SIG-M5 (cell line): ENCODE results near the gene TRIM4.
A peak's percentile ranks its signal among the peaks of the same experiment; 100 is the strongest.
"Not testable (repeated sequence)": the region's sequence is repeated elsewhere in the genome, so short reads cannot be mapped to it uniquely, and the experiment has no call there.

ENCODE experiments used
- DNase-seq: peaks from one replicate; lab custom pipeline; 2025; lab: John Stamatoyannopoulos, UW

The TRIM4 gene

DNA sequence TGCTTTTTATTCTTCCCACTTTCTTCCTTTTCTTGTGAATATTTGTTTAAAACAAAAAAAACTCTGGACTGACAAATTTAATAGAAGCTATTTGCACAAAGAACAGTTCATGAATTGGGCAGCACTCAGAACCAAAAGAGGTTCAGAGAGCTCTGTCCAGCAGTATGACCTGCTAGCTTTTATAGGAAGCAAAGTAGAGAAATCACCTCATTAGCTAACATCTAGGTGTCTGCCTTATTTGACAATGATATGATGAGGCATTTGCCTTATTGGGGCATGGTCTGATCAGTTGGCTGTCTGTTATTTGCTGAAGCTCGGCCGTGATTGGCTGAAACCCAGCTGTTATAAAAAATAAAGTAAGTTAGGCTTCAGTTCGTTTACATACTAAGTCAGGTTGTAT is 819 bp upstream of the TRIM4 start:
- no peak for DNase-seq

- no peak for DNase-seq
Observed at GRCh38 chr7:99919814-99920112, 433 bp upstream of the TRIM4 start.

DNA sequence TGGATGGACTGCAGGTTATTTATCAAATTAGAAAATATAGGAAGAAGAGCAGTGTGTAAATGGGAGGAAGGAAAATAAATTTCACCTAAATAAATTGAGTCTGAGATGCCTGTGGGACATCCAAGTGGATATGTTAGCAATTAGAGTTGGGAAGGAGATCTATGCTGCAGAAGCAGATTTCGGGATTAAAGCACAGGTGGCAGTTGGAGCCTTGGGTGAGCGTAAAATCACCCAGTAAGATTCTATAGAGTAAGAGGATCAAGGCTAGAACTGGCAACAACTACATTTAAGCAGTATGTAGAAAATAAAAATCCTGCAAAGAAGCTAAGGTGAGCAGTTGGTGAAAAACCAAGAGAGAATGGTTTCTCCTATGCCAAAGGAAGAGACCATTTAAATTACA is 8.4 kb downstream of the TRIM4 start:
- no peak for DNase-seq

DNA sequence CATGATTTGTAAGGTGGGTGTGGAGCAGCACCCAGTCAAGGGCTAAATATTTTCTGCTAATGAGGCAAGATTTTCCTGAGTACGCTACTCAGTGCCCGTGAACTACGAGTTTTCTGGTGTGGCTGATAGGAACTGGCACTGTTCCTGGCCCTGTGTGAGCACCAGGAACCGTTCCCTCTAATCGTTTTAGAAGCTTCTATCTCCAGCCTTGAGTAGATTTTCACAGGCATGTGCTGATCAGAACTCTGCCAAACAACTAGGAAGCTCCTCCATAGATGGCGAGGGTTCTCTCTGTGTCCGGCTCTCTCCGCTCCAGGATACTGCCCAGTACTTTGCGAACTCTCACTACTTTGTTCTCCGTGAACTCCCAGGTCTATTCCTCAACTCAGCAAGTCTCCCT is 17.7 kb downstream of the TRIM4 start:
- DNase-seq = no peak

DNA sequence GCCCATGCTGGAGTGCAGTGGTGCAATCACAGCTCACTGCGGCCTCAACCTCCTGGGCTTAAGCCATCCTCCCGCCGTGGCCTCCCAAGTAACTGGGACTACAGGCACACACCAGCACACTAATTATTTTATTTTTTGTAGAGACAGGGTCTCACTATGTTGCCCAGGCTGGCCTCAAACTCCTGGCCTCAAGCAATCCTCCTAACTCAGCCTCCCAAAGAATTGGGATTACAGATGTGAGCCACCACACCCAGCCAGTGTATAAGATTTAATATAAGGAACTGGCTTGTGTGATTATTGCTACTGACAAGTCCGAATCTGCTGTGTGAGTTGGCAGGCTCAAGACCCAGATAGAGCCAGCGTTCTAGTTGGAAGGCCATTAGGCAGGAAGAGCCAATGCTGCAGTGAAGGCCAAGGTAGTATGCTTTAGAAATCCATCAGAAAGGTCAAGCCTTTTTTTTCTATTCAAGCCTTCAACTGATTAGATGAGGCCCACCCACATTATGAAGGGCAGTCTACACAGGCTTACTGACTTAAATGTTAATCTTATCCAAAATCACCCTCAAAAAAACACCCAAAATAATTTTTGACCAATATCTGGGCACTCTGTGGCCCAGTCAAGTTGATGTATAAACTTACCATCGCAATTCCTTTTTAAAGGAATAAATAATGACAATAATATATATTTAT is 19.4 kb downstream of the TRIM4 start:
- no peak for DNase-seq

DNA sequence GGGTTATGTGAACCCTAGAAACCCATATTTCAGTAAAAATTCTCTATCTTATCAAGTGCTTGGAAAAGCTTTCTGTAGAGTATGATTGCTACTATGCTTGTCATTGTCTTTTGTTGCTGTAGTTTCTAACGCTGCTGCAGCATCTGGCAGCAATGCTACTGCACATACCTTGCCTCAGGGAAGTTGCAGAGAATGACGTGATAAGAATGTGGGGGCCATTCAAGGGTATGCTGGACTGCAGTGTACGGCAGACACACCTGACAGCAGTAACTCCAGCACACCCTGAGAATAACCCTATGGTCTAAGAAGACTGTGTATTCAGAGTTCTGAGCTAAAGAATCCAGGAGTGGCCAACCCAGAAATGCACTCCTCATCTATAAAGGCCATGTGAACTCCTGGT is 20.5 kb downstream of the TRIM4 start:
- DNase-seq = no peak

DNA sequence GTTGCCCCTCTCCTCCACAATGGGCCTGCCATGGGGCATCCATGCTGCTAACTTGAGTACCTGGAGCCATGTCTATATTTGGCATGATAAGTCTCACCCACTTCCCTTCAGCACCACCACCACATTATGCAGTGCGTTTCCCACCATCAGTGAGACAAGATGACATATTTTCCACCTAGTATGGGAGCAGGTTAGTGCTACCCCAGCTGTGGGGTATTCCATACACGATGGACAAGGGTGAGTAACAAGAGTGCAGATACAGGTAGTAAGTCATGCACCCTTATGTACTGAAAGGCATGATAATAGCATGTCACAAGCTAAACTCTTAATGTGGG is 21.3 kb downstream of the TRIM4 start:
- DNase-seq = no peak

DNA sequence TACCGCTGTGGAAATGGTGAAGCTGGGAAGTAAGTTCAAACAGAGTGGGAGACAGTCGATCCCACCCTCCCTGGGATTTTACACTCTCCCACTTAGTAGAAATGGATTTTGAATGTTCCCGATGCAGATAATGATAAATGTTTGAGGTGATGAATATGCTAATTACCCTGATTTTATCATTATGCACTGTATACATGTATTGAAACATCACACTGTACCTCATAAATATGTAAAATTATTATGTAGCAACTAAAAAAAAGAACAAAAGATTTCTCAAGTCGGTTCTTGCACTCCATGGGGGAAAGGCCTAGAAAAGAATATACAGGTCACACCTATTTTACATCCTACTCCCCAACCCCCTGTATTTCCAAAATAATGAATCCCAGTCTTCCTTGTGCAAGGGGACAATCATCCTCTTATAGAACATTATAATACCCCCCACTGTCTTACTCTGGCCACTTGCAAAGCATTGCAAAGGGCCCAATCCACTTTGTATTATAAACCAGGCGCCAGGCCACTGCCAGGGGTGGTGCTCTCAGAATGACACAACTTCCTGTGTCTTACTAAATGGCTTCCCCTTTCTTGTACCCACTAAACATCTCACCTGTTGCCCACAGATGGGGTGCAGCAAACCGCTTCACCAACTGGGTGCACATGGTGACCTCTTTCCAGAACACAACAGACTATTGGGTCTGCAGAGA is 21.9 kb downstream of the TRIM4 start:
- DNase-seq = no peak

GRCh38 chr7:99894738-99895137 is 24.6 kb downstream of the TRIM4 start:
- no peak for DNase-seq

DNA sequence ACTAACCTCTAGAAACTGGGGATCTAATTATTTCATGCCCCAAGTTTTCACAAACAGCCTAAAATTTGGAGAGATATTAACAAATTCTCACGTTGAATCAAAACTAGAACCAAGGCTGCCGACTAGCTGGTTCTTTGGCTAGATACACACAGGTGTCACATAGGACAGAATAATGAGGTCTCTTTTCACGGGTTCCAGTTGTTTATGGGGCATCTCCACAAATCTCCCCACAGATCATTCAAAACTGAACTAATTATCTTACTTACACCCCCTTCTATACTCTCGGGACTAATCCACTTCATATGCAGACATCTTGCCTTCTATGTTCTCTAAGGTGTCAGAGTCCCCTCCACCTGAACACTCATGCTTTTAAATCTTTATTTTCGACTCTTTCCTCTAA is 26.1 kb downstream of the TRIM4 start:
- no peak for DNase-seq

DNA sequence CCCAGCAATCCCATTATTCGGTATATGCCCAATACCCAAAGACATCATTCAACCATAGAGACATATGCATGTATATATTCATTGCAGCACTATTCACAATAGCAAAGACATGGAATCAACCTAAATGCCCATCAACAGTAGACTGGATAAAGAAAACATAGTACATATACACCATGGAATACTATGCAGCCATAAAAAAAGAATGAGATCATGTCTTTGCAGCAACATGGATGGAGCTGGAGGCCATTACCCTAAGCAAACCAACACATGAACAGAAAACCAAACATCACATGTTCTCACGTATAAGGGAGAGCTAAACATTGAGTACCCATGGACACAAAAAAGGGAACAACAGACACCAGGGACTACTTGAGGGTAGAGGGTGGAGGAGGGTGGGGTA is 29.0 kb downstream of the TRIM4 start:
- DNase-seq = not testable (repeated sequence)

DNA sequence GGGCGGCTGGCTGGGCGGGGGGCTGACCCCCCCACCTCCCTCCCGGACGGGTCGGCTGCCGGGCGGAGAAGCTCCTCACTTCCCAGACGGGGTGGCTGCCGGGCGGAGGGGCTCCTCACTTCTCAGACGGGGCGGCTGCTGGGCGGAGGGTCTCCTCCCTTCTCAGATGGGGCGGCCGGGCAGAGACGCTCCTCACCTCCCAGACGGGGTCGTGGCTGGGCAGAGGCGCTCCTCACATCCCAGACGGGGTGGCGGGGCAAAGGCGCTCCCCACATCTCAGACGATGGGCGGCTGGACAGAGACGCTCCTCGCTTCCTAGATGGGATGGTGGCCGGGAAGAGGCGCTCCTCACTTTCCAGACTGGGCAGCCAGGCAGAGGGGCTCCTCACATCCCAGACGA is 31.0 kb downstream of the TRIM4 start:
- not testable (repeated sequence) for DNase-seq

- no peak for DNase-seq
Observed at GRCh38 chr7:99881370-99881769, 38.0 kb downstream of the TRIM4 start.

DNA sequence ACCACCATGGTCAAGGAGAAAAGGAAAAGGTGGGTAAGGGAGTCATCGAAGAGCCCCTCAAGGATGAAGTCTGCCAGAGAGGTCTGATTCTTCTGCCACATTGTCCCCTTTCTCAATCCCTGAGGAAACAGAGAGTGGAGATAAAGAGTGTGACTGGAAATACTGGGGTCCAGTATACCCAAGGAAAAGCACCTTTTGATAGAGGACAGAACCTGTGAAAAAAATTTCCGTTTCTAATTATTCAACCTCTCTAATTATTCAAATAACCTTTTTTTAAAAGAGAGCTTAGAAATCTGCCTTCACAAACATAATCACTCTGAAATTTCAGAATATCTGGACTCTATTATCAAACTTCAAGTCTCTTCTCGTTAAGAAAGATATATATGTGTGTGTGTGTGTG is 42.4 kb downstream of the TRIM4 start, which contains the start of gene OR2AE1:
Gene OR2AE1 (minus strand): TSS at position 101 of the 400 bp plus-strand sequence. CDS start 0 bp downstream, at position 101.
- no peak for DNase-seq

DNA sequence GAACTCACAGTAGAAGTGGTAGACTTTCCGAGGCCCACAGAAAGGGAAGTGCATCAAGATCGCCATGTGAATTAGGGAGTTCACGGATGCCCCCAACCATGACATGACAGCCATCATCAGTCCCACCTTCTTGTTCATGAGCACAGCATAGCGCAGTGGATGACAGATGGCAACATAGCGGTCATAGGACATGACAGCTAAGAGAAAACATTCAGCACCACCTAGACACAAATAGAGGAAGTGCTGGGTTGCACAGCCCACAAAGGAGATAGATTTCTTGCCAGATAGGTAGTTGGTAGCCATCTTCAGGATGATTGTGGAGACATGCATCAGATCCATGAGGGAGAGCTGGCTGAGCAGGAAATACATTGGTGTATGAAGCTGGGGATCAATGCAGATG is 42.8 kb downstream of the TRIM4 start:
- peak; percentile 40 for DNase-seq

GRCh38 chr7:99868246-99868645 is 51.1 kb downstream of the TRIM4 start:
- DNase-seq = no peak

DNA sequence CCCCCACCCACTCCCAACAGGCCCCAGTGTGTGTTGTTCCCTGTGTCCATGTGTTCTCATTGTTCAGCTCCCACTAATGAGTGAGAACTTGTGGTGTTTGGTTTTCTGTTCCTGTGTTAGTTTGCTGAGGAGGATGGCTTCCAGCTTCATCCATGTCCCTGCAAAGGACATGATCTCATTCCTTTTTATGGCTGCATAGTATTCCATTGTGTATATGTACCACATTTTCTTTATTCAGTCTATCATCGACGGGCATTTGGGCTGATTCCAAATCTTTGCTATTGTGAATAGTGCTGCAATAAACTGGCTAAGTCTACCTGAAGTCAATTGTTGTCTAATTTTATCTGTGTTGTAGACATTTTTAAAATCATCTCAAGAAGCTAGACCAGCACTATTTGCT is 51.9 kb downstream of the TRIM4 start:
- not testable (repeated sequence) for DNase-seq

DNA sequence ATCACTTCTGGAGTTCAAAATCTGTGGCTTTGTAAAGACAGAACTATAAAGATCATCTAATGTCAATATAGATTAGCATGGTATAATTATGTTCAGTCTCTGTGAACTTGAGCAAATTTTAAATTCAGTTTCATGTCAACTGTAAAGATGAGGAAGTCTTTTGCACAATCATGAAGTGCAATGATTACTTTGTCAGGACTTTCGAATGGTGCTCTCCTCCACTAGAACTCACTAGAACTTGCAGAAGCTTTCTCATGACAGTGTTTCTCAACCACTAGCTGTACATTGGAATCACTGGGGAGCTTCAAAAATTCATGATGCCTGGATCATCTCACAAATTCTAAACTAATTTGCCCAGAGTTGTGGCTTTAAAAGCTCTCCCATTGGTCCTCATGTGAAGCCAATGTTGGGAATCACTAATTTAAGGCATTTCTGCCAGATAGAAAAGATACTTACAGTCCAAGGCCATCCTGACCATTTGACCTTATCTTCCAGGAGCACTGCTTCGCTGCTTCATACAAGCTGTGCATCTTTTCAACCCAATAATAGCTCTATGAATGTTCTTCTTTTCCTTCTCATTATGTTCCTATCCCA is 55.4 kb downstream of the TRIM4 start:
- no peak for DNase-seq

GRCh38 chr7:99860281-99861127 is 58.8 kb downstream of the TRIM4 start:
- DNase-seq = no peak

DNA sequence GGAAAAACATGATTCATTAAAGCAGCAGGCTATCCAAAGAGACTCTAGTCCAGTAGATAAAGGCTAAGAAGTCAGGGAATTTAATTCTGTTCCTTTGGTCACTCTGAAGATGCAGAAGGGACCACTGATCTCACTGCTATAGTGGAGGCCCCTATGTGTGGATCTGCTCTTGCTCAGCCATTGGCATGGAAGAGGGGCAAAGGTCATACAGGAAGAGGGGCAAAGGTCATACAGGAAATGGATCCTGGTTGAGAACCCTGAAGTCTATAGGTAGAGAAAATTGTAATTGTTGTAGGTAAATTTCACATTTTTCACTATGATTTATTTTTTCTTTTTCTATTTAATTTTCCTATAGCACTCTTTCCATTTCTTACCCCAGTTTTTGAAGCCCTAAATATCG is 64.1 kb downstream of the TRIM4 start:
- no peak for DNase-seq

- no peak for DNase-seq
Observed at GRCh38 chr7:99848420-99849216, 70.7 kb downstream of the TRIM4 start.

GRCh38 chr7:99844328-99844727 is 75.0 kb downstream of the TRIM4 start:
- no peak for DNase-seq
